LNCaP clone FGC (cell line): ENCODE results near the gene KRTAP10-2.

ENCODE experiments used
- DNase-seq: peaks from one replicate; pipeline ENCODE4 v3.0.0-alpha.2; 2011; ENCODE audit warnings: low read depth
- H3K4me3 ChIP-seq: 2 replicates; pipeline ENCODE4 v1.5.1; 2011; ENCODE audit warnings: mild to moderate bottlenecking, low read depth, low read length, control low read depth
- CTCF ChIP-seq: IDR thresholded peaks from 2 replicates; pipeline ENCODE4 v1.5.1; 2012; ENCODE audit warnings: mild to moderate bottlenecking; ENCODE audit not compliant: control insufficient read depth, insufficient read depth; ENCODE audit errors: extremely low read depth

KRTAP10-2 gene

GRCh38 chr21:44568667-44569556 is 17.6 kb upstream of the KRTAP10-2 start:
- no peak for TF ChIP-seq CTCF
- no peak for DNase-seq

GRCh38 chr21:44568261-44568660 is 17.0 kb upstream of the KRTAP10-2 start:
- H3K4me3 ChIP-seq, result no peak overlapping the region
- TF ChIP-seq CTCF, result no peak
- DNase-seq, result no peak

More at GRCh38 chr21:44568667-44569556, 17.6 kb upstream of the KRTAP10-2 start:
- H3K4me3 ChIP-seq, result no peak overlapping the region

GRCh38 chr21:44567481-44568171 is 16.3 kb upstream of the KRTAP10-2 start:
- TF ChIP-seq CTCF, result no peak
- no peak for DNase-seq
- H3K4me3 ChIP-seq, result no peak overlapping the region

GRCh38 chr21:44566403-44566802 is 15.1 kb upstream of the KRTAP10-2 start:
- DNase-seq, result no peak
- TF ChIP-seq CTCF, result no peak
- H3K4me3 ChIP-seq, result no peak overlapping the region

GRCh38 chr21:44564886-44565598 is 13.7 kb upstream of the KRTAP10-2 start:
- H3K4me3 ChIP-seq, result no peak overlapping the region
- no peak for DNase-seq
- TF ChIP-seq CTCF, result no peak

- no peak overlapping the region for H3K4me3 ChIP-seq
- no peak for TF ChIP-seq CTCF
- no peak for DNase-seq
These were observed 12.8 kb upstream of the KRTAP10-2 start for GRCh38 chr21:44564099-44564498.
